Sigmoid colon (tissue), 7 donors: Measurements from ENCODE around the gene VPS33B. TPM values are rescaled to one million over a fixed set of nuclear protein-coding genes. Genes with fewer than 3 reads are reported as not detected.

ENCODE experiments used
- DNase-seq: peaks from one replicate; pipeline ENCODE4 v3.0.0-alpha.2; 2019
- H3K27ac ChIP-seq, 4 donors: fragments of 200-600 bp; sonication (generic); one replicate each; pipeline ENCODE4 v1.5.1; 2016 to 2019; ENCODE audit warnings: mild to moderate bottlenecking in 1 of 4
- H3K27me3 ChIP-seq, 3 donors: fragments of 200-600 bp; sonication (generic); one replicate each; pipeline ENCODE4 v1.5.1; 2019; ENCODE audit warnings: mild to moderate bottlenecking in 1 of 3
- H3K36me3 ChIP-seq, 4 donors: fragments of 200-600 bp; sonication (generic); one replicate each; pipeline ENCODE4 v1.5.1; 2016 to 2019
- H3K4me1 ChIP-seq, 4 donors: fragments of 200-600 bp; sonication (generic); one replicate each; pipeline ENCODE4 v1.5.1; 2017 to 2019
- H3K4me3 ChIP-seq, 4 donors: fragments of 200-600 bp; sonication (generic); one replicate each; pipeline ENCODE4 v1.5.1; 2017 to 2019; ENCODE audit warnings: mild to moderate bottlenecking in 2 of 4, moderate library complexity in 1 of 4
- H3K9me3 ChIP-seq, 4 donors: fragments of 200-600 bp in 3 of 4; sonication (generic) in 3 of 4; one replicate each; pipeline versions ENCODE4 v1.5.1 to v1.6.1; 2013 to 2019
- EP300 ChIP-seq, 4 donors: sonication (generic); formaldehyde crosslinking; IDR thresholded peaks; one replicate each; pipeline ENCODE4 v1.6.1; 2017; ENCODE audit warnings: antibody characterized with exemption in 4 of 4
- POLR2A ChIP-seq, 2 donors: fragments of 450-650 bp; IDR thresholded peaks; one replicate each; pipeline ENCODE4 v1.6.1; 2016; ENCODE audit warnings: antibody characterized with exemption in 2 of 2, mild to moderate bottlenecking in 2 of 2, moderate library complexity in 2 of 2
- POLR2AphosphoS5 ChIP-seq, 4 donors: sonication (generic); formaldehyde crosslinking; IDR thresholded peaks; one replicate each; pipeline ENCODE4 v1.6.1; 2017; ENCODE audit warnings: antibody characterized with exemption in 4 of 4
- WGBS, 2 donors: extraction: QIAGEN DNeasy Blood & Tissue Kit; methylation state at CpG; one replicate each; pipeline ENCODE4 v1.1.7; 2013; 5-methylcytosine and 5-hydroxymethylcytosine counted together
- intact Hi-C: fragments of 100-400 bp; cut with DNase I; formaldehyde crosslinking; loops from one replicate; pipeline ENCODE4 v1.15.1; 2023
- polyA plus RNA-seq, 3 donors: library from polyadenylated mRNA; stranded (reverse); fragments of 200-250 nt; gene quantifications; one replicate each; pipeline ENCODE4 v1.2.3, GENCODE V29; 2013
- total RNA-seq, 4 donors: library from RNA; depleted of rRNA; stranded (reverse); fragments of >200 nt; gene quantifications; one replicate each; pipeline ENCODE4 v1.1.0, GENCODE V29; 2016
- TF ChIP-seq, protein P1 (sequence below), 4 experiments: fragments of 450-650 bp in 3 of 4; fragments of 200-600 bp in 1 of 4; IDR thresholded peaks; one replicate each; pipeline ENCODE4 v1.5.1; 2016 to 2019; ENCODE audit warnings: antibody characterized with exemption in 4 of 4, mild to moderate bottlenecking in 3 of 4, moderate library complexity in 2 of 4
- donor health status: healthy with polysubstance abuse.
- donor health status: Bipolar disorder and iron deficiency.
- donor health status: healthy.

VPS33B gene
- total and polyA plus RNA-seq, 7 donors = 6.6 to 13.4 (median 8.3) TPM

DNA sequence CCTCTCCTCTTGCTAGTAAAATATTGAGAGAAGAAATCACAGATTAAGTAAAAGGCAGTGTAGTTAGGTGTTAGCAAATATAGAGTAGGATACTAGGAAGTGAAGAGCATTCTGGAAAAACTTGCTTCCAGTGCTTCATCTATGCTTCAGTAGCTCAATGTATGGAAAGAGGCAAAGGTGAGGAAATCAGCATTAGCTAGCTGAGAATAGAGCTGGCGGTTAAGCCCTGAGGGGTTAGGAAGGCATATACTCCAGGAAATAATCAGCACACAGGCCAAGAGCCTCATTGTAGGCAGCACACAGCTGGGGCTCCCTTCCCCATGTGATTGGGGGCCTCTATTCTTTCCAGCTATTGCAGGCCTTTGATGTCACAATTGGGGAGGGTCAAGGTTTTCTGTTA lies 54.0 kb downstream of the VPS33B start:
- TF ChIP-seq EP300 (IDR thresholded peaks at IDR 0.05) = no peak
- TF ChIP-seq, protein P1, sequence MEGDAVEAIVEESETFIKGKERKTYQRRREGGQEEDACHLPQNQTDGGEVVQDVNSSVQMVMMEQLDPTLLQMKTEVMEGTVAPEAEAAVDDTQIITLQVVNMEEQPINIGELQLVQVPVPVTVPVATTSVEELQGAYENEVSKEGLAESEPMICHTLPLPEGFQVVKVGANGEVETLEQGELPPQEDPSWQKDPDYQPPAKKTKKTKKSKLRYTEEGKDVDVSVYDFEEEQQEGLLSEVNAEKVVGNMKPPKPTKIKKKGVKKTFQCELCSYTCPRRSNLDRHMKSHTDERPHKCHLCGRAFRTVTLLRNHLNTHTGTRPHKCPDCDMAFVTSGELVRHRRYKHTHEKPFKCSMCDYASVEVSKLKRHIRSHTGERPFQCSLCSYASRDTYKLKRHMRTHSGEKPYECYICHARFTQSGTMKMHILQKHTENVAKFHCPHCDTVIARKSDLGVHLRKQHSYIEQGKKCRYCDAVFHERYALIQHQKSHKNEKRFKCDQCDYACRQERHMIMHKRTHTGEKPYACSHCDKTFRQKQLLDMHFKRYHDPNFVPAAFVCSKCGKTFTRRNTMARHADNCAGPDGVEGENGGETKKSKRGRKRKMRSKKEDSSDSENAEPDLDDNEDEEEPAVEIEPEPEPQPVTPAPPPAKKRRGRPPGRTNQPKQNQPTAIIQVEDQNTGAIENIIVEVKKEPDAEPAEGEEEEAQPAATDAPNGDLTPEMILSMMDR (IDR thresholded peaks at IDR 0.05) = no peak
- no peak for TF ChIP-seq POLR2AphosphoS5 (IDR thresholded peaks at IDR 0.05)
- TF ChIP-seq POLR2A (IDR thresholded peaks at IDR 0.05) = no peak
- intact Hi-C loops = no loop called here

DNA sequence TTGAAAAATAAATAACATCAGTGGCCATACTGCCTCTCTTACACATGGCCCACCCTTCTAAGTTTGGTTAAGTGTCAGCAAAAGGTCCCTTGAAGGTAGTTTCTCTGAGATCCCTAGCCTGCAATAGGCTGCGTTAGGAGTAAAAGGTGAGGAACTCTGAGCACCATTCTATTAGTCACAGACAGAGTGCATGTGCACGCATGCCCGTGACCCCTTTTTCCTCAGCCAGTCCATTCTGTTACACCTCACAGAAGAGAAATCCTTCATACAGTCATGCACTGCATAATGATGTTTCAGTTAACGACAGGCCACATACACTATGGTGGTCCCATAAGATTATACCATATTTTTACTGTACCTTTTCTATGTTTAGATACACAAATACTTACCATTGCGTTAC lies 55.2 kb downstream of the VPS33B start:
- no peak for DNase-seq
- Histone ChIP-seq H3K4me3 (no peak overlapping the region), H3K4me1 (no peaks in the 10 kb centered on the region), H3K27ac (no peak overlapping the region), H3K27me3 (no peaks in the 10 kb centered on the region), H3K9me3 (no peaks in the 10 kb centered on the region), H3K36me3 (peaks cover 0 to 47% (median 9%) of the 10 kb centered on the region in 4 donors)
- WGBS, 2 donors = 87 to 96% methylated on average over 5 of the region's 5 CpGs
- TF ChIP-seq POLR2A (IDR thresholded peaks at IDR 0.05) (no peak), EP300 (IDR thresholded peaks at IDR 0.05) (no peak), POLR2AphosphoS5 (IDR thresholded peaks at IDR 0.05) (no peak)
- TF ChIP-seq, protein P1 (IDR thresholded peaks at IDR 0.05) = no peak
- intact Hi-C loops = no loop called here

More for the DNA sequence above, 54.0 kb downstream of the VPS33B start:
- Histone ChIP-seq H3K27ac (no peak overlapping the region), H3K4me3 (no peak overlapping the region), H3K27me3 (no peaks in the 10 kb centered on the region), H3K4me1 (no peaks in the 10 kb centered on the region), H3K36me3 (peaks cover 0 to 35% (median 7%) of the 10 kb centered on the region in 4 donors), H3K9me3 (no peaks in the 10 kb centered on the region)
- WGBS, 2 donors = 100% methylated on average over 1 of the region's 1 CpG
- no peak for DNase-seq

DNA sequence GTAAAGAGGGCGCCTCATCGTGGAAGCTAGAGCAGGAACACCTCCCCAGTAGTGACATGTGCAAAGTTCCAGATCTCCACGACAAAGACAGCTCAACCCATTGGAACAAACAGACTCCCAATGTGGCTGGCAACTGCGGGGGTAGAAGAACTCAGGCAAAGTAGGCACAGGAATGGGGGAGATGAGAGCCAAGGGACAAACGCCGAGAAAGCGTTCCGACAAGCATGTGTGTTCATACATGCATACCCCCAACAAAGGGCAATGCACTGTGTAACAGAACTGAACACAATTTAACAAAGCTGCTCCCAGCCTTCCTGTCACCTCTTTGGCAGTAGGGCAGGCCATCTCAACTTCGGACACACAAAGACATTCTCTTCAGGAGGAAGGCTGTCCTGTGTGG lies 56.1 kb downstream of the VPS33B start:
- no peaks in the 10 kb centered on the region for H3K9me3 ChIP-seq
- peaks cover 3 to 57% (median 15%) of the 10 kb centered on the region in 4 donors for H3K36me3 ChIP-seq
- no peaks in the 10 kb centered on the region for H3K4me1 ChIP-seq
- no peak overlapping the region for H3K27ac ChIP-seq
- TF ChIP-seq, protein P1 (IDR thresholded peaks at IDR 0.05) = no peak
- TF ChIP-seq POLR2A (IDR thresholded peaks at IDR 0.05) (no peak), EP300 (IDR thresholded peaks at IDR 0.05) (no peak), POLR2AphosphoS5 (IDR thresholded peaks at IDR 0.05) (no peak)
- WGBS, 2 donors = 91 to 92% methylated on average over 9 of the region's 9 CpGs
- no peaks in the 10 kb centered on the region for H3K27me3 ChIP-seq
- H3K4me3 ChIP-seq = no peak overlapping the region
- no peak for DNase-seq
- intact Hi-C loops = no loop called here

DNA sequence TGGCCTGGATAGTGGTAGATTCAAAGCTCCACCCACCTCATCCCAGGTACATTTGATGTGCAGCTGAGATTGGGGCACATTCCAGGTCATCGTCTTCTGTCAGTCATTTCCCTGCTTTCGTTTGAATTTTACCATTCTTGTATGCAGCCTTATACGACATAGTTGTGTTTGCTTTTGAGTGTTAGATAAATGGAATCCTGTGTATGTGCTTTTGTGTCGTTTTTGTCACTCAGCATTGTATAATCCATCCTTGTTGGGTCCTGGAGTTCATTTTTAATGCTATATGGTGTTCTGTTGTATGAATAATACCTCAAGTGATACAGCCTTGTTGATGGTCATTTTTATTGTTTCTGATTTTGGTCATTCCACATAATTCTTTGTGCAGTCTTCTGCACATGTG lies 60.4 kb downstream of the VPS33B start:
- no peak for DNase-seq
- intact Hi-C loops = no loop called here
- TF ChIP-seq, protein P1 (IDR thresholded peaks at IDR 0.05) = no peak
- no peak for TF ChIP-seq POLR2A (IDR thresholded peaks at IDR 0.05)
- no peak overlapping the region for H3K4me3 ChIP-seq
- no peaks in the 10 kb centered on the region for H3K27me3 ChIP-seq
- WGBS, 2 donors = 50 to 84% methylated on average over 4 of the region's 4 CpGs
- no peak overlapping the region for H3K27ac ChIP-seq
- H3K4me1 ChIP-seq = peaks cover 0 to 36% (median 28%) of the 10 kb centered on the region in 4 donors
- peaks cover 3 to 52% (median 24%) of the 10 kb centered on the region in 4 donors for H3K36me3 ChIP-seq
- no peaks in the 10 kb centered on the region for H3K9me3 ChIP-seq
